Mesenchymal stem cell (in vitro differentiated cells and primary cell): Measurements from ENCODE around the gene LIPF.
"Not testable (repeated sequence)": the region's sequence is repeated elsewhere in the genome, so short reads cannot be mapped to it uniquely, and the experiment has no call there.

Experiments
- DNase-seq: peaks from one replicate; pipeline ENCODE4 v3.0.0-alpha.2; 2013
- H2AFZ ChIP-seq: one replicate; pipeline ENCODE4 v1.6.1; 2013; ENCODE audit warnings: low read depth, mild to moderate bottlenecking, control low read depth, inconsistent platforms, low read length, moderate library complexity
- H2AK5ac ChIP-seq: 2 replicates; pipeline ENCODE4 v1.6.1; 2013; ENCODE audit warnings: low read length, moderate library complexity, mild to moderate bottlenecking, inconsistent platforms; ENCODE audit not compliant: severe bottlenecking
- H2BK120ac ChIP-seq: one replicate; pipeline ENCODE4 v1.6.1; 2013; ENCODE audit warnings: low read depth, mild to moderate bottlenecking, inconsistent platforms, low read length, moderate library complexity
- H2BK12ac ChIP-seq, 2 experiments: one replicate each; pipeline ENCODE4 v1.6.1; 2013; ENCODE audit warnings: inconsistent platforms in 2 of 2, low read length in 2 of 2, mild to moderate bottlenecking in 2 of 2, moderate library complexity in 2 of 2, control low read depth in 1 of 2
- H2BK15ac ChIP-seq: one replicate; pipeline ENCODE4 v1.6.1; 2013; ENCODE audit warnings: mild to moderate bottlenecking, low read depth, inconsistent platforms; ENCODE audit not compliant: poor library complexity, severe bottlenecking
- H2BK5ac ChIP-seq: 2 replicates; pipeline ENCODE4 v1.6.1; 2013; ENCODE audit warnings: low read depth, mild to moderate bottlenecking, low read length, control low read depth, inconsistent platforms; ENCODE audit not compliant: poor library complexity, severe bottlenecking
- H3K14ac ChIP-seq, 2 experiments: one replicate each; pipeline ENCODE4 v1.6.1; 2013; ENCODE audit warnings: inconsistent platforms in 2 of 2, low read length in 2 of 2, control low read depth in 1 of 2, mild to moderate bottlenecking in 1 of 2, moderate library complexity in 1 of 2
- H3K18ac ChIP-seq, 2 experiments: one replicate each; pipeline ENCODE4 v1.6.1; 2013; ENCODE audit warnings: inconsistent platforms in 2 of 2, low read length in 2 of 2, control low read depth in 1 of 2, low read depth in 1 of 2, mild to moderate bottlenecking in 1 of 2
- H3K23ac ChIP-seq, 2 experiments: one replicate each; pipeline ENCODE4 v1.6.1; 2013; ENCODE audit warnings: inconsistent platforms in 2 of 2, low read length in 2 of 2, mild to moderate bottlenecking in 2 of 2, moderate library complexity in 2 of 2, control low read depth in 1 of 2
- H3K27ac ChIP-seq: 2 replicates; pipeline ENCODE4 v1.5.1; 2013; ENCODE audit warnings: mild to moderate bottlenecking, moderate library complexity, low read length, control low read depth, inconsistent platforms; ENCODE audit not compliant: poor library complexity, severe bottlenecking
- H3K27me3 ChIP-seq, 2 experiments: 2 replicates each; pipeline versions ENCODE4 v1.6.1 to v1.7.0; 2013; ENCODE audit warnings: low read length in 2 of 2, mild to moderate bottlenecking in 2 of 2, moderate library complexity in 2 of 2, control low read depth in 1 of 2, inconsistent platforms in 1 of 2; ENCODE audit not compliant: control insufficient read depth in 1 of 2, insufficient read depth in 1 of 2
- H3K36me3 ChIP-seq, 2 experiments: 2 replicates each; pipeline versions ENCODE4 v1.6.1 to v1.7.0; 2013; ENCODE audit warnings: low read length in 2 of 2, control low read depth in 1 of 2, inconsistent platforms in 1 of 2, low read depth in 1 of 2, mild to moderate bottlenecking in 1 of 2; ENCODE audit not compliant: insufficient read depth in 2 of 2, control insufficient read depth in 1 of 2
- H3K4ac ChIP-seq, 2 experiments: one replicate each; pipeline ENCODE4 v1.6.1; 2013; ENCODE audit warnings: inconsistent platforms in 2 of 2, low read length in 2 of 2, mild to moderate bottlenecking in 2 of 2, moderate library complexity in 2 of 2, control low read depth in 1 of 2, low read depth in 1 of 2
- H3K4me1 ChIP-seq: 2 replicates; pipeline ENCODE4 v1.6.1; 2013; ENCODE audit warnings: low read depth, low read length, control low read depth; ENCODE audit not compliant: control insufficient read depth, insufficient read depth
- H3K4me2 ChIP-seq: 2 replicates; pipeline ENCODE4 v1.6.1; 2013; ENCODE audit warnings: low read length, mild to moderate bottlenecking, inconsistent platforms; ENCODE audit not compliant: poor library complexity, severe bottlenecking
- H3K4me3 ChIP-seq, 2 experiments: 2 replicates each; pipeline versions ENCODE4 v1.5.1 to v1.7.0; 2013; ENCODE audit warnings: low read length in 2 of 2, mild to moderate bottlenecking in 2 of 2, control low read depth in 1 of 2, low read depth in 1 of 2; ENCODE audit not compliant: insufficient read depth in 1 of 2
- H3K79me1 ChIP-seq: replicated peaks from 2 replicates; pipeline ENCODE4 v1.6.1; 2013; ENCODE audit warnings: mild to moderate bottlenecking, control low read depth, low read length, inconsistent platforms; ENCODE audit not compliant: poor library complexity, severe bottlenecking
- H3K9ac ChIP-seq: 2 replicates; pipeline ENCODE4 v1.7.0; 2013; ENCODE audit warnings: mild to moderate bottlenecking, low read length, moderate library complexity
- H3K9me3 ChIP-seq: 2 replicates; pipeline ENCODE4 v1.7.0; 2013; ENCODE audit warnings: mild to moderate bottlenecking, low read length; ENCODE audit not compliant: control insufficient read depth
- H4K8ac ChIP-seq: one replicate; pipeline ENCODE4 v1.6.1; 2013; ENCODE audit warnings: inconsistent platforms, mild to moderate bottlenecking, low read length, moderate library complexity
- H4K91ac ChIP-seq: one replicate; pipeline ENCODE4 v1.6.1; 2013; ENCODE audit warnings: mild to moderate bottlenecking, low read length, inconsistent platforms
- WGBS: methylation state at CpG from one replicate; pipeline ENCODE4 v1.1.7; 2013; ENCODE audit warnings: mixed read lengths; 5-methylcytosine and 5-hydroxymethylcytosine counted together

The LIPF gene

DNA sequence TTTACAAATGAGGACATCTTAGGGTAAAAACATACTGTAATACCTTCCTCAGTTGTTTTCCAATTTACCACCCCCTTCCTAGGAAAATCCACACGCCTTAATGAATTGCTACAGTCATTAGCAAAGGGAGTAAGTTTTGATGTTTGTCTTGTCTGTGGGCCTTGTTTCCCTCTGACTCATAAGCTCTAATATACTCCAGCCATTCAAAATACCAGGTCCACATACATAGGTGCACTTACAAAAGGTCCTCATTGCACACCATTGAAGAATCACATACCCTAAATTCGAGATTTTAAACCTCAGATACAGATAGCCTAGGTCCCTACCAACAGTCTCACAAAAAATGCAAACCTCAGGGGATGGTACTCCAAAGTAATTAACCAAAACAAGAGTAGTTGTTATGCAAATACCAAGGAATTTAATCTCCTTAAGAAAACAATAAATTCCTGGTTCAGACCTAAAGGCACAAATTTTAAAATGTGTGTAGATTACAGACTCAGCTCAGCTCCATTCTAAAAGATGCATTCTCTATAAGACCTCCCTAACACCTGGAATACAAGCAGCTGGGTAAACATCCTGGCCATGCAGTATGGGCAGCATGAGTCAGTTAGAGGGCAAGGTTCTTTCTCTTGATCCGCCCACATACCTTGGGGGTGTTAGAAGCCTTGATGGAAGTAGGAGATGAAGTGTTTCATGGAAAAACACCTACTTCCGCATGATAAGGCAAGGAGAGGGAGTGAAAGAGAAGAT lies 38.8 kb downstream of the LIPF start:
- no peaks in the 10 kb centered on the region for H3K79me1 ChIP-seq
- H2AFZ ChIP-seq = peak overlapping the region; percentile 64
- no peak overlapping the region for H3K4me3 ChIP-seq
- no peak overlapping the region for H2AK5ac ChIP-seq
- H2BK15ac ChIP-seq = no peak overlapping the region
- 50% methylated on average over 3 of the region's 4 CpGs for WGBS
- H3K27me3 ChIP-seq = peaks cover 0 to 5% of the 10 kb centered on the region in 2 experiments
- H3K4me1 ChIP-seq = no peaks in the 10 kb centered on the region
- no peak overlapping the region for H3K4me2 ChIP-seq
- H3K18ac ChIP-seq = no peak overlapping the region
- H3K23ac ChIP-seq = no peak overlapping the region
- no peaks in the 10 kb centered on the region for H3K9me3 ChIP-seq
- H4K91ac ChIP-seq = no peak overlapping the region
- H2BK120ac ChIP-seq = no peak overlapping the region
- peak overlapping the region; percentile 66 for H3K27ac ChIP-seq
- H3K4ac ChIP-seq = no peak overlapping the region
- H2BK5ac ChIP-seq = no peak overlapping the region
- H2BK12ac ChIP-seq = no peak overlapping the region
- H3K36me3 ChIP-seq = no peaks in the 10 kb centered on the region
- DNase-seq = no peak
- H3K14ac ChIP-seq = no peak overlapping the region
- no peak overlapping the region for H4K8ac ChIP-seq
- no peak overlapping the region for H3K9ac ChIP-seq

DNA sequence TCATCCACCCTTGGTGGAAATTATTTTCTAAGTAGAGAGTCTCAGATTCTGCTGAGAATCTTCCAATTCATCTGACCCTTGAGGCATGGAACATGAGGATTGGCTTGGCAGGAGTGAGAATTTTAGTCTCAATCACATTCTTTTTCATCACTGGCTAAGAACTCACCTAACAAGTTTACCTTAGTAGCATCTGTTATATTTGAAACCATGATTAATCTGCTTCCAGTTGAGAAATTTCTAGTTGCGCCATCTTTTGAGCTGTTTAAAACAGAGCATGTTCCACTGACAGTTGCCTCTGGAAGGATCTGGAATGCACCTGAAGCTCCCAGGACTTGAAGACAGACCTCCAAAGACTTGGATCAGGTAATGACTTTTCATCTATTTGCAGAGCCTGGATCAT lies 41.7 kb downstream of the LIPF start, which contains the start of gene LIPK:
Gene LIPK (plus strand): TSS at position 292 of the 400 bp plus-strand sequence. CDS start 18,295 bp downstream, outside the sequence.
- Histone ChIP-seq H3K27me3 (no peaks in the 10 kb centered on the region), H2BK5ac (no peak within 1 kb of the TSS), H3K9ac (peak within 1 kb of the TSS; percentile 24), H3K23ac (no peak within 1 kb of the TSS), H3K18ac (no peak within 1 kb of the TSS), H3K4me1 (no peaks in the 10 kb centered on the region), H3K14ac (no peak within 1 kb of the TSS), H3K9me3 (no peaks in the 10 kb centered on the region), H2AK5ac (no peak within 1 kb of the TSS), H3K4ac (no peak within 1 kb of the TSS), H2BK15ac (no peak within 1 kb of the TSS), H3K27ac (no peak within 1 kb of the TSS), H2AFZ (no peak within 1 kb of the TSS), H3K36me3 (no peaks in the 10 kb centered on the region), H3K79me1 (no peaks in the 10 kb centered on the region), H4K91ac (no peak within 1 kb of the TSS), H3K4me2 (no peak within 1 kb of the TSS), H2BK120ac (no peak within 1 kb of the TSS), H4K8ac (no peak within 1 kb of the TSS), H2BK12ac (no peak within 1 kb of the TSS), H3K4me3 (no peak within 1 kb of the TSS)
- 100% methylated on average over 1 of the region's 1 CpG for WGBS
- no peak for DNase-seq

DNA sequence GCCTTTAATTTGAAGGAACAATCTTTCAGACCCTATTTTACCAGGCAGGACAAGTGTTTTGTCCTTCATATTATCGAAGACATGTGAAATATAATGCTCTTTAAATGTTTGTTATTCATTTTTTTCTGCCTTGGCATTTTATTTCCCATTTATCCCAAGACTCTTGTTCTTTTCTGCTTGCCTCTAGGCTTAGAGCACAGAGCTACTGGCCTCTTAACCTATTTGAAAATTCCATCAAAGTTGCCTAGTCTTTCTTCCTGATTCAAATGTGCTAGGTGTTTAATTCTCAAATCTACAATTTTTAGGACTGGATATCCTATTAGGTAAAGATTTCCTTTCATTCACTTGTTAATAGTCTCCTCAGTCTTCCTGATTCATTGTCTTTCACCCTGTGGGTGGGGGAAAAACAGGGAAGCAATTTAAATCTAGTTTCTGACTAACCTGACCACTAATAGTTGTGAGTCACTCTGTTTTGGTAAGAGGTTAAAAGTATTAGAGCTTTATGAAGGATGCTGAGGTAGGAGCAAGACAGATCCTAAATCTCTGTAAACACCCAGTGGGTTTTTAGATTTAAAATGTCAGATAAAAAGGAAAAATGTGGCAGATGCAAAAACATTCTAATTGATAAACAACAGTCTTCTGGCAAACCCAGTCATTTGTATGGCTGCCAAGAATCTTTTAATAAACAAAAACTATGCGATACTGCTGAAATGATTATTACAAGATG lies 43.4 kb downstream of the LIPF start:
- Histone ChIP-seq H3K79me1 (no peaks in the 10 kb centered on the region), H3K18ac (no peak overlapping the region), H3K4ac (no peak overlapping the region), H3K27me3 (no peaks in the 10 kb centered on the region), H2BK15ac (no peak overlapping the region), H3K9ac (peak overlapping the region; percentile 24), H2BK5ac (no peak overlapping the region), H3K4me1 (no peaks in the 10 kb centered on the region), H4K8ac (no peak overlapping the region), H2AK5ac (no peak overlapping the region), H3K14ac (no peak overlapping the region), H3K27ac (peak overlapping the region; percentile 86), H2BK12ac (no peak overlapping the region), H3K23ac (no peak overlapping the region), H4K91ac (no peak overlapping the region), H2BK120ac (no peak overlapping the region), H3K4me2 (no peak overlapping the region), H3K9me3 (no peaks in the 10 kb centered on the region), H2AFZ (no peak overlapping the region), H3K4me3 (no peak overlapping the region), H3K36me3 (no peaks in the 10 kb centered on the region)
- DNase-seq = peak; percentile 68
- no CpG with 5 or more reads among the region's 2 CpGs for WGBS

DNA sequence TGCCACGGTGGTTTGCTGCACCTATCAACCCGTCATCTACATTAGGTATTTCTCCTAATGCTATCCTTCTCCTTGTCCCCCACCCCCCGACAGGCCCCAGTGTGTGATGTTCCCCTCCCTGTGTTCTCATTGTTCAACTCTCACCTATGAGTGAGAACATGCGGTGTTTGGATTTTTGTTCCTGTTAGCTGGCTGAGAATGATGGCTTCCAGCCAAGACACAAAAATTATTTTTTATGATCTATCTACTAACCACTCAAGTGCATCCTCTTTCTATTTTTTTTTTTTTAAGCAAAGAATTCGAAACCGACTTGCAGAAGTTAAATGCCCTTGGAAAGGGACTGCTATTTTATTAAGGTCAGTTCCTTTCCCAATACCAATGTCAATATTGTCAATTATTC lies 45.1 kb downstream of the LIPF start:
- not testable (repeated sequence) for H3K4me1 ChIP-seq, H2AFZ ChIP-seq, H3K18ac ChIP-seq, H3K23ac ChIP-seq, H3K14ac ChIP-seq, H4K8ac ChIP-seq, H2BK120ac ChIP-seq, H3K27ac ChIP-seq, H3K4me3 ChIP-seq, H3K79me1 ChIP-seq, DNase-seq, H3K9me3 ChIP-seq, H3K27me3 ChIP-seq, H2BK12ac ChIP-seq, H3K4ac ChIP-seq, H4K91ac ChIP-seq, H3K9ac ChIP-seq, H2BK5ac ChIP-seq, H3K36me3 ChIP-seq, H3K4me2 ChIP-seq, H2BK15ac ChIP-seq, H2AK5ac ChIP-seq
- 42% methylated on average over 3 of the region's 6 CpGs for WGBS
